Neural crest cell (in vitro differentiated cells): ENCODE data around the gene RBMS2. TPM values are rescaled to one million over a fixed set of nuclear protein-coding genes. Genes with fewer than 3 reads are reported as not detected.

Experiments
- DNase-seq: peaks from one replicate; pipeline ENCODE4 v3.0.0; 2021; ENCODE audit warnings: low read depth, mixed read lengths, low spot score
- H3K27ac Mint-ChIP-seq: one replicate; pipeline ENCODE4 v1.8.0; 2021; ENCODE audit warnings: mild to moderate bottlenecking, mixed read lengths; ENCODE audit not compliant: unreplicated experiment
- H3K27me3 Mint-ChIP-seq: 2 replicates; pipeline ENCODE4 v1.8.0; 2021; ENCODE audit warnings: low read depth, mild to moderate bottlenecking, mixed read lengths
- H3K36me3 Mint-ChIP-seq: 2 replicates; pipeline ENCODE4 v1.8.0; 2021; ENCODE audit warnings: low read depth, mild to moderate bottlenecking, mixed read lengths
- H3K4me1 Mint-ChIP-seq: 2 replicates; pipeline ENCODE4 v1.8.0; 2021; ENCODE audit warnings: mixed read lengths
- H3K4me3 Mint-ChIP-seq: one replicate; pipeline ENCODE4 v1.8.0; 2021; ENCODE audit warnings: mild to moderate bottlenecking, mixed read lengths
- H3K9me3 Mint-ChIP-seq: 2 replicates; pipeline ENCODE4 v1.8.0; 2021; ENCODE audit warnings: mixed read lengths
- CTCF ChIP-seq: fragments of 200-600 bp; sonication (generic); conservative IDR thresholded peaks from 2 replicates; pipeline ENCODE4 v1.5.0; 2021; ENCODE audit warnings: antibody characterized with exemption, mild to moderate bottlenecking
- total RNA-seq: library from RNA; stranded (reverse); gene quantifications from 2 replicates; pipeline ENCODE4 v1.2.1, GENCODE V29; 2021

Gene RBMS2
- total RNA-seq, 1 donor from 2014 or later = 29.3 TPM

- Mint-ChIP-seq H3K27ac (peak overlapping the region; percentile 86), H3K4me3 (peak overlapping the region; percentile 90), H3K36me3 (no peaks in the 10 kb centered on the region), H3K27me3 (no peaks in the 10 kb centered on the region), H3K9me3 (no peaks in the 10 kb centered on the region), H3K4me1 (peaks cover 22% of the 10 kb centered on the region)
- DNase-seq = no peak
- no peak for TF ChIP-seq CTCF
Observed at GRCh38 chr12:56521209-56521589, 421 bp upstream of the RBMS2 start.

DNA sequence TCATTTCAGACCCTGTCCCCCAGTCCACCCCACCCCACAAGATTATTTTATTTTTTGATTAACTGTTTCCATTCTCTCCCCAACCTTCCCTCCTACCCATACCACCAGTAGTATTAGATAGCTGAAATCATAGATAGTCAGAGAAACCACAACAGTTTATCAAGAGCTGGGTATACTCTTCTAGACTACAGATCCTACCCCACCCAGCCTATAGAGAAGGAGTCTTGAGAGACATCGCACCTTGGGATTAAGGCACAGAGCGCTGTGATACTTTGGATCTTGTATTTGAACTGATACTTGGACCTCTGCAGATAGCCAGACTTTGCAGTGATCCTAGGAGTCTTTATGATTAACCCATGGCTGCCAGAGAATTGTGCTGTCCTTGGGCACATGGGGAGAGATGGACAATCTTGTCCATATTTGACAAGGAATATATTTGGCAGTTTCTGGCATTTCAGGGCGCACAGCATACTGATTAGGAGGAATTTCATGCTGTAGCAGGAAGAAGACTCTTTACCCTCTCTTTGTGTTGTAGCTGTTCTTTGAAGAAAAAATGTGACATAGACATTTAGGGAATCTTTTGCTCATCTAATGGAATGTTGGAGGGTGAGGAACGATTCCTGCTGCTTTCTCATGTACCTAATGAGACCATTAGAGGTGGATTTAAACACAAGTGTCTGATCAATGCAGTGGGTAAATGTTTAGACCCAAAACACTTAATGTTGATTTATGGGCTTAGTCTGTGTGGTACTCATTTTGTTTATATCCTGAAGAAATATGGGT, 982 bp downstream of the RBMS2 start:
- peak overlapping the region; percentile 90 for H3K4me3 Mint-ChIP-seq
- H3K4me1 Mint-ChIP-seq = peaks cover 31% of the 10 kb centered on the region
- TF ChIP-seq CTCF = no peak
- no peak for DNase-seq
- H3K27ac Mint-ChIP-seq = peak overlapping the region; percentile 86
- H3K36me3 Mint-ChIP-seq = no peaks in the 10 kb centered on the region
- H3K9me3 Mint-ChIP-seq = no peaks in the 10 kb centered on the region
- no peaks in the 10 kb centered on the region for H3K27me3 Mint-ChIP-seq

DNA sequence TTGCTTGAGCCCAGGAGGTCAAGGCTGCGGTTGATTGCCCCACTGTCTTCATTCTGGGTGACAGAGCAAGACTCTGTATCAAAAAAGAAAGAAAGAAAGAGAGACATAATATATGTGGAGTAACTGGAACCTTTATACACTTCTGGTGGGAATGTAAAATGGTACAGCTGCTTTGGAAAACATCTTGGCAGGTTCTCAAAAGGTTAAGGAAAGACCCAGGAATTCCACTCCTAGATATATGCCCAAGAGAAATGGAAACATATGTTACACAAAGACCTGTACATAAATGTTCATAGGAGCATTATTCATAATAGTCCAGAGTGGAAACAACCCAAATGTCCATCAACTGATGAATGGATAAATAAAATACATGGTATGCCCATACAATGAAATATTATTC, 7.2 kb downstream of the RBMS2 start:
- no peak for TF ChIP-seq CTCF
- no peak overlapping the region for H3K4me3 Mint-ChIP-seq
- H3K27ac Mint-ChIP-seq = no peak overlapping the region
- H3K9me3 Mint-ChIP-seq = no peaks in the 10 kb centered on the region
- no peaks in the 10 kb centered on the region for H3K36me3 Mint-ChIP-seq
- no peak for DNase-seq
- H3K27me3 Mint-ChIP-seq = no peaks in the 10 kb centered on the region
- H3K4me1 Mint-ChIP-seq = peaks cover 16% of the 10 kb centered on the region

GRCh38 chr12:56529656-56530055, 8.0 kb downstream of the RBMS2 start:
- H3K4me3 Mint-ChIP-seq = no peak overlapping the region
- no peak for TF ChIP-seq CTCF
- H3K36me3 Mint-ChIP-seq = no peaks in the 10 kb centered on the region
- no peak overlapping the region for H3K27ac Mint-ChIP-seq
- H3K27me3 Mint-ChIP-seq = no peaks in the 10 kb centered on the region
- peaks cover 13% of the 10 kb centered on the region for H3K4me1 Mint-ChIP-seq
- H3K9me3 Mint-ChIP-seq = no peaks in the 10 kb centered on the region
- no peak for DNase-seq

- Mint-ChIP-seq H3K27ac (no peak overlapping the region), H3K9me3 (no peaks in the 10 kb centered on the region), H3K27me3 (no peaks in the 10 kb centered on the region), H3K4me3 (no peak overlapping the region), H3K4me1 (peaks cover 13% of the 10 kb centered on the region), H3K36me3 (no peaks in the 10 kb centered on the region)
- no peak for DNase-seq
- no peak for TF ChIP-seq CTCF
Observed at GRCh38 chr12:56530390-56531055, 8.9 kb downstream of the RBMS2 start.
